Lung (tissue), 12 donors: ENCODE measurements around the gene SMURF1. TPM values are rescaled to one million over a fixed set of nuclear protein-coding genes. Genes with fewer than 3 reads are reported as not detected.

ENCODE experiments used
- ATAC-seq: fragments of 200-7000 bp; cut with Tn5 transposase; one replicate; pipeline ENCODE4 v1.9.1; 2020; ENCODE audit warnings: moderate number of reproducible peaks; ENCODE audit not compliant: insufficient read depth, low FRiP score
- DNase-seq, 3 donors: peaks; one replicate each; pipeline ENCODE4 v3.0.0-alpha.2; 2013 to 2017
- H3K27ac ChIP-seq, 2 donors: one replicate each; pipeline ENCODE4 v1.5.1; 2013; ENCODE audit warnings: mild to moderate bottlenecking in 2 of 2, moderate library complexity in 2 of 2, control low read depth in 1 of 2, inconsistent platforms in 1 of 2, low read depth in 1 of 2, low read length in 1 of 2
- H3K27me3 ChIP-seq, 3 donors: one replicate each; pipeline ENCODE4 v1.5.1; 2013; ENCODE audit warnings: low read length in 2 of 3; ENCODE audit not compliant: control insufficient read depth in 3 of 3, insufficient read depth in 3 of 3
- H3K36me3 ChIP-seq, 4 donors: one replicate each; pipeline ENCODE4 v1.5.1; 2013; ENCODE audit warnings: low read length in 4 of 4, mild to moderate bottlenecking in 1 of 4, moderate library complexity in 1 of 4; ENCODE audit not compliant: control insufficient read depth in 4 of 4, insufficient read depth in 4 of 4
- H3K4me1 ChIP-seq, 5 donors: one replicate each; pipeline ENCODE4 v1.5.1; 2013; ENCODE audit warnings: low read length in 5 of 5, mild to moderate bottlenecking in 2 of 5, moderate library complexity in 1 of 5; ENCODE audit not compliant: control insufficient read depth in 5 of 5, insufficient read depth in 5 of 5
- H3K4me3 ChIP-seq: one replicate; pipeline ENCODE4 v1.5.1; 2013; ENCODE audit warnings: mild to moderate bottlenecking, control low read depth, moderate library complexity
- H3K9ac ChIP-seq, 2 donors: one replicate each; pipeline ENCODE4 v1.5.1; 2013; ENCODE audit warnings: low read length in 2 of 2, control low read depth in 1 of 2; ENCODE audit not compliant: insufficient read depth in 1 of 2
- H3K9me3 ChIP-seq, 4 donors: one replicate each; pipeline ENCODE4 v1.5.1; 2013; ENCODE audit warnings: low read length in 3 of 4, mild to moderate bottlenecking in 1 of 4, moderate library complexity in 1 of 4; ENCODE audit not compliant: control insufficient read depth in 4 of 4, insufficient read depth in 3 of 4
- WGBS, 2 donors: extraction: QIAGEN DNeasy Blood & Tissue Kit; methylation state at CpG; one replicate each; pipeline ENCODE4 v1.1.7; 2013; 5-methylcytosine and 5-hydroxymethylcytosine counted together
- polyA plus RNA-seq, 2 donors: library from polyadenylated mRNA; stranded (reverse); fragments of 200-250 nt; gene quantifications; one replicate each; pipeline ENCODE4 v1.2.1, GENCODE V29; 2013
- total RNA-seq, 2 donors: library from RNA; depleted of rRNA in 1 of 2; stranded (reverse); fragments of >200 nt in 1 of 2; gene quantifications; one replicate each; pipeline ENCODE4 v1.2.1, GENCODE V29; 2014 to 2021
- TF ChIP-seq, protein P1 (sequence below): IDR thresholded peaks from 2 replicates; pipeline ENCODE4 v1.5.1; 2012; ENCODE audit warnings: mild to moderate bottlenecking; ENCODE audit errors: control extremely low read depth, extremely low read depth
- donor health status: control.
- donor health status: control.
- donor health status: Bipolar disorder and iron deficiency.
- donor health status: healthy.
- donor health status: DM: yes; HTN: yes; CAD: no.

SMURF1 gene
- total and polyA plus RNA-seq, 4 donors: 9.0 to 36.4 (median 21.5) TPM

DNA sequence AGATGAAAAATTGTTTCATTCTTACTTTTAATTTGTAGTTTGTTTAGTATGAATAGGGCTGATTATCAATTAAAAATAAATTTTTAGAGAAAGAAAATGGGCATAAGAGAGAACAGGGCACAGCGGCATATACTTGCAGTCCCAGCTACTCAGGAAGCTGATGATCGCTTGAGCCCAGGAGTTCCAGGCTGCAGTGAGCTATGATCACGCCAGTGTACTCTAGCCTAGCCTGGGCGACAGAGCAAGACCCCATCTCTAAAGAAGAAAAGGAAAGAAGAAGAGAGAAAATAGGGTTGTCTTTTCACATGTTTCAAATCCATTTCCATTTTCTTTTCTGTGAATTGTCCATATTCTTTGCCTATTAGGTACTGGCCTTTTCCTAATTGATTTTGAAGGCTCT, 8.0 kb downstream of the SMURF1 start:
- DNase-seq (no peak), ATAC-seq (no peak)
- H3K4me1 ChIP-seq: peaks cover 5 to 33% (median 13%) of the 10 kb centered on the region in 5 donors
- no peak overlapping the region for H3K4me3 ChIP-seq
- H3K36me3 ChIP-seq: no peaks in the 10 kb centered on the region
- H3K9me3 ChIP-seq: no peaks in the 10 kb centered on the region
- no peak overlapping the region for H3K27ac ChIP-seq
- TF ChIP-seq, protein P1, sequence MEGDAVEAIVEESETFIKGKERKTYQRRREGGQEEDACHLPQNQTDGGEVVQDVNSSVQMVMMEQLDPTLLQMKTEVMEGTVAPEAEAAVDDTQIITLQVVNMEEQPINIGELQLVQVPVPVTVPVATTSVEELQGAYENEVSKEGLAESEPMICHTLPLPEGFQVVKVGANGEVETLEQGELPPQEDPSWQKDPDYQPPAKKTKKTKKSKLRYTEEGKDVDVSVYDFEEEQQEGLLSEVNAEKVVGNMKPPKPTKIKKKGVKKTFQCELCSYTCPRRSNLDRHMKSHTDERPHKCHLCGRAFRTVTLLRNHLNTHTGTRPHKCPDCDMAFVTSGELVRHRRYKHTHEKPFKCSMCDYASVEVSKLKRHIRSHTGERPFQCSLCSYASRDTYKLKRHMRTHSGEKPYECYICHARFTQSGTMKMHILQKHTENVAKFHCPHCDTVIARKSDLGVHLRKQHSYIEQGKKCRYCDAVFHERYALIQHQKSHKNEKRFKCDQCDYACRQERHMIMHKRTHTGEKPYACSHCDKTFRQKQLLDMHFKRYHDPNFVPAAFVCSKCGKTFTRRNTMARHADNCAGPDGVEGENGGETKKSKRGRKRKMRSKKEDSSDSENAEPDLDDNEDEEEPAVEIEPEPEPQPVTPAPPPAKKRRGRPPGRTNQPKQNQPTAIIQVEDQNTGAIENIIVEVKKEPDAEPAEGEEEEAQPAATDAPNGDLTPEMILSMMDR: no peak
- no peak overlapping the region for H3K9ac ChIP-seq
- no peaks in the 10 kb centered on the region for H3K27me3 ChIP-seq
- WGBS, 2 donors: 97 to 98% methylated on average over 4 of the region's 4 CpGs

DNA sequence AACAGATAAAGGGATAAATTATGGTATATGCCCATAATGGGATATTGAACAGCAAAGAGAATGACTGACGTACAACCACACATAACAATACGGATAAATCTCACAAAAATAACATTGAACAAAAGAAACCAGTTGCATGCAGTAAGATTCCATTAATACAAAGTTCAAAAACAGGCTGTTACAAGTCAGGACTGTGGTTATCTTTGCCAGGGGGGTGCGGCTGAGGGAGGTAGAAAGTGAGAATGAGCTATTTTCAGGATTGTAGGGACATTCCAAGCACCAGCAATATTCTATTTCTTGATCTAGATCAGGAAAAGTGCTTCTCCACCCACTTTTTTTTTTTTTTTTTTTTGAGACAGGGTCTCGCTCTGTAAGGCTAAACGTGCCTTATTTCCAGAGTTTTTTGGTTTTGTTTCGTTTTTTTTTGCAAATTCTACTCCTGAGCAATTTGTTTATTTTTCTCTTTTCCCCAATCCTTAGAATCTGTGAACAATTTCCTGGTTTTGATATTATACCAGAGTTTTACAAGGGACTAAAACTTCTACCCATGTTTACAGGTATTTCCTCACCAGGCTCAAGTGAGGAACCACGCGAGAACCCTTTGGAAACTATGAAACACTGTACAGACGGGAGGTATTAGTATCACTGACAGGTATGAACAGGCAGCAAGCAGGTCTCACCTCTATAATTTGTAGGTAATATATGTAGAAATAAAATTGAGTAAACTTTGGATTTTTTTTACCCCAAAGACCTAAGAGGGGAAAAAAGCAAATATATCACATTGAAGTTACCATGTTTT, 9.9 kb downstream of the SMURF1 start:
- DNase-seq (no peak), ATAC-seq (no peak)
- H3K4me1 ChIP-seq: peaks cover 3 to 25% (median 9%) of the 10 kb centered on the region in 5 donors
- no peak overlapping the region for H3K27ac ChIP-seq
- TF ChIP-seq, protein P1: no peak
- no peaks in the 10 kb centered on the region for H3K27me3 ChIP-seq
- WGBS, 2 donors: 57 to 63% methylated on average over 9 of the region's 9 CpGs
- H3K9me3 ChIP-seq: no peaks in the 10 kb centered on the region
- no peaks in the 10 kb centered on the region for H3K36me3 ChIP-seq
- H3K4me3 ChIP-seq: no peak overlapping the region
- H3K9ac ChIP-seq: no peak overlapping the region

DNA sequence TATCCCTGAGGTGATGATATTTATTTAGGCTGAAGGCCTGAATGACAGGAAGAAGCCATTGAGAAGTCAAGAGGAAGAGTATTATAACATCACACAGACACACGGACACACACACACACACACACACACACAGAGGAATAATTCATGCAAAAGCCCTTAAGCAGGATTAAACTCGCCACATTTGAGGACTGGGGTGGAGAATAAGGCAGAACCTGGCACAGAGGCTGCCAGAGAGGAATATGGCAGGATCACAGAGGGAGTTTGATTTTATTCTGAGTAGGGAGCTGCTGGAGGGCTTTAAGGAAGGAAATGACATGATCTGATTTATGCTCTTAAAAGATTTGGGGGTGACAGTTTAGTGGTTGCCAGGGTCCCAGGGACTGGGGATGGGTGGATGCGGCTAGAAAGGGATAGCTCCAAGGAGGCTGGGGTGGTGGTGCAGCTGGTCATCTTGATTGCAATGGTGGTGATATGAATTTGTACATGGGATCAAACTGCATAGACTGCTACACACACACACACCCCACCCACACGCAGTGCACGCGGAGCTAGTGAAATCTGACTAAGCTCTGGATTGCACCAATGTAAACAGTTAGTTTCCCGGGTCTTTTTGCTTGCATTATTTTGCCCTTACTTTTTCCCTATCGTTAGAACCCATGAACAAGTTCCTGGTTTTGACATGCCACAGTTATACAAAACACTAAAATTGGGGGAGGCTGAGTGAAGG, 11.2 kb downstream of the SMURF1 start:
- no peaks in the 10 kb centered on the region for H3K36me3 ChIP-seq
- no peak overlapping the region for H3K4me3 ChIP-seq
- ATAC-seq (no peak), DNase-seq (no peak)
- 71 to 76% methylated on average over 8 of the region's 8 CpGs for WGBS, 2 donors
- H3K9ac ChIP-seq: no peak overlapping the region
- H3K27me3 ChIP-seq: no peaks in the 10 kb centered on the region
- TF ChIP-seq, protein P1: no peak
- peaks cover 0 to 28% (median 9%) of the 10 kb centered on the region in 5 donors for H3K4me1 ChIP-seq
- no peaks in the 10 kb centered on the region for H3K9me3 ChIP-seq
- no peak overlapping the region for H3K27ac ChIP-seq
